Fibroblast of the aortic adventitia (primary cell): ENCODE measurements around the gene AKR1B15. TPM values are rescaled to one million over a fixed set of nuclear protein-coding genes. Genes with fewer than 3 reads are reported as not detected.
"Not testable (repeated sequence)": the region's sequence is repeated elsewhere in the genome, so short reads cannot be mapped to it uniquely, and the experiment has no call there.

Experiments
- DNase-seq: peaks from one replicate; pipeline ENCODE4 v3.0.0-alpha.2; 2010; ENCODE audit warnings: low read depth
- H3K4me3 ChIP-seq: 2 replicates; pipeline ENCODE4 v1.5.1; 2011; ENCODE audit warnings: low read depth, mild to moderate bottlenecking, control low read depth, low read length, moderate library complexity
- CTCF ChIP-seq: IDR thresholded peaks from 2 replicates; pipeline ENCODE4 v1.5.1; 2011; ENCODE audit warnings: mild to moderate bottlenecking, low read length, control low read depth, inconsistent platforms; ENCODE audit not compliant: insufficient read depth
- total RNA-seq: library from RNA; depleted of rRNA; stranded (reverse); fragments of >200 nt; gene quantifications from 2 replicates; pipeline ENCODE4 v1.2.3, GENCODE V29; 2012; ENCODE audit warnings: low replicate concordance

Gene AKR1B15
- total RNA-seq, 1 donor, result not detected

- no peak overlapping the region for H3K4me3 ChIP-seq
- no peak for TF ChIP-seq CTCF
- DNase-seq, result no peak
These were observed 456 bp downstream of the AKR1B15 start for GRCh38 chr7:134549366-134549765.

- H3K4me3 ChIP-seq, result no peak overlapping the region
- peak; percentile 51 for TF ChIP-seq CTCF
- DNase-seq, result peak; percentile 45
These were observed 3.2 kb downstream of the AKR1B15 start for GRCh38 chr7:134552105-134552504.

- no peak overlapping the region for H3K4me3 ChIP-seq
- TF ChIP-seq CTCF, result peak; percentile 28
- no peak for DNase-seq
These were observed 5.1 kb downstream of the AKR1B15 start for GRCh38 chr7:134553976-134554375.

- no peak for TF ChIP-seq CTCF
- no peak for DNase-seq
These were observed 5.6 kb downstream of the AKR1B15 start for GRCh38 chr7:134554417-134554966.

GRCh38 chr7:134557391-134557790 is 8.5 kb downstream of the AKR1B15 start:
- TF ChIP-seq CTCF, result no peak
- no peak for DNase-seq
- no peak overlapping the region for H3K4me3 ChIP-seq

More at GRCh38 chr7:134554417-134554966, 5.6 kb downstream of the AKR1B15 start:
- no peak overlapping the region for H3K4me3 ChIP-seq

GRCh38 chr7:134558370-134558769 is 9.5 kb downstream of the AKR1B15 start:
- DNase-seq, result no peak
- no peak overlapping the region for H3K4me3 ChIP-seq
- TF ChIP-seq CTCF, result no peak

- not testable (repeated sequence) for DNase-seq, H3K4me3 ChIP-seq
These were observed 12.7 kb downstream of the AKR1B15 start for GRCh38 chr7:134561616-134562015.
